ENCODE measurements around the gene CABLES1. TPM values are rescaled to one million over a fixed set of nuclear protein-coding genes. Genes with fewer than 3 reads are reported as not detected.

The CABLES1 gene
- total and polyA plus RNA-seq, 2 of the 8 experiments (the other 6 are each of a cell fraction or from before 2014, with no cell fraction given), result 9.2 to 26.4 TPM

DNA sequence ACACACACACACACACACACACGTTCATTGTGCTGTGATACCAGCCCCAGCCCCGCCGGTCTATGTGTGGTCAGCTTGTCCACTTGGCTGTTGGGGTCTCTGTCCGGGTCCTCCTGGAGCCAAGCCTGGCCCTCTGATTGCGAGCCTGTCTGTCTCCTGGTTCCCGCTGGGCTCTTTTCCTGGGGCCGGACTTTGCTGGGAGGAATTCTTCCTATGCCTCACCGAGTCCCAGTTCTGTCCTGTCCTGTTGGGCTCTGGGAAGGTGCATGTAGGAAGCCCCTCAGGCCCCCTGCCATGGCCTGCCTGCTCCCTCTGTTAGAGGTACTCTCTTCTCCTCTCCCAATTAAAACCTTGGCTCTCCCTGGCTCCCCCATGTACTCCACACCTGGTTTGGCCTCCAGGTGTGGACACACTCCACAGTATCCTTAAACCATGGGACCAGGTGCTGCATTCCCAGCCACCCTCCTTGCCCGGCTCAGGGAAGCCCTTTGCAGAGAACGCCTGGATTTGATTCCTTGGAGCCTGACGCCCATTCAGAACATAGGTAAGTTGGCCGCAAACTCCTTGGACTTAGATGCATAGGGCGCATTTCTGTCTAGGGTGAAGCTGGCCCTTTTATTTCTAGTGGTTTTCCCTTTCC, 42.3 kb downstream of the CABLES1 start:
- no peaks in the 10 kb centered on the region; a peak in 1 of 8 replicates for H3K36me3 ChIP-seq (ENCODE audit: control insufficient read depth in 2 of 4, insufficient read depth in 4 of 4, low read length in 3 of 4)
- H2BK120ac ChIP-seq (replicated peaks; ENCODE audit: low read depth, low read length), result no peak overlapping the region
- no peak overlapping the region for H3K4ac ChIP-seq (replicated peaks; ENCODE audit: insufficient read length, low read depth, low read length)
- H4K20me1 ChIP-seq (replicated peaks in 1 of 2; ENCODE audit: control insufficient read depth in 1 of 2, insufficient read depth in 2 of 2, low read length in 2 of 2), result peaks cover 0 to 3% of the 10 kb centered on the region in 2 experiments
- H3K4me3 ChIP-seq (ENCODE audit: extremely low read depth in 1 of 4, insufficient read depth in 2 of 4, low read depth in 3 of 4, low read length in 4 of 4), result no peak overlapping the region
- no peak overlapping the region for H3K9ac ChIP-seq (replicated peaks in 1 of 4; ENCODE audit: extremely low read depth in 1 of 4, low read depth in 3 of 4, low read length in 3 of 4)
- 0 out of 2 replicates have a peak overlapping the region, but pooled peaks have one; percentile 40 for H2BK5ac ChIP-seq (ENCODE audit: low read depth, low read length)
- peaks cover 1 to 22% (median 12%) of the 10 kb centered on the region in 4 experiments for H3K4me1 ChIP-seq (replicated peaks in 1 of 4; ENCODE audit: control insufficient read depth in 3 of 4, insufficient read depth in 4 of 4, low read length in 3 of 4)
- no peak overlapping the region for H3K4me2 ChIP-seq (ENCODE audit: insufficient read depth in 1 of 2, low read depth in 2 of 2, low read length in 2 of 2)
- POLR2A ChIA-PET (ENCODE audit: partially characterized antibody), result no interaction called here
- H2AFZ ChIP-seq (ENCODE audit: low read length), result no peak overlapping the region
- DNase-seq (ENCODE audit: low read depth in 1 of 2, low spot score in 2 of 2), result no peak
- H3K27ac ChIP-seq (ENCODE audit: low read depth, low read length), result no peak overlapping the region; the same call in 1 of the 2 replicates
- H4K91ac ChIP-seq (replicated peaks; ENCODE audit: insufficient read length, low read length), result peak overlapping the region; percentile 62
- H4K5ac ChIP-seq (ENCODE audit: insufficient read length, low read depth, low read length), result no peak overlapping the region
- no peak for FAIRE-seq
- peak overlapping the region; percentile 13; the same call in 1 of the 2 replicates for H2BK12ac ChIP-seq (ENCODE audit: low read depth, low read length)
- 92% methylated on average over 13 of the region's 13 CpGs; no CpG with 5 or more reads in 1 of the 2 experiments for WGBS, 2 experiments (ENCODE audit: extremely low coverage in 1 of 2, insufficient coverage in 1 of 2, insufficient read length in 1 of 2, insufficient replicate concordance in 2 of 2, low coverage in 1 of 2, low lambda C conversion rate in 2 of 2, missing lambda C conversion rate in 1 of 2)
- H3K23ac ChIP-seq (ENCODE audit: insufficient read length), result no peak overlapping the region
- H2BK20ac ChIP-seq (ENCODE audit: low read length), result no peak overlapping the region
- H3K27me3 ChIP-seq (replicated peaks in 1 of 4; ENCODE audit: control insufficient read depth in 3 of 4, extremely low read depth in 1 of 4, insufficient read depth in 3 of 4, low read length in 3 of 4), result no peaks in the 10 kb centered on the region
- no peak overlapping the region for H3K18ac ChIP-seq (ENCODE audit: extremely low read depth, low read length)
- H3K79me2 ChIP-seq (ENCODE audit: control insufficient read depth in 1 of 2, insufficient read depth in 2 of 2, low read length in 2 of 2), result peaks cover 0 to 85% of the 10 kb centered on the region in 2 experiments; a peak in 2 of 4 replicates
- peak overlapping the region; percentile 51 for H4K8ac ChIP-seq (ENCODE audit: extremely low read depth, insufficient read depth, low read length)
- CTCF ChIA-PET (ENCODE audit: partially characterized antibody), result no interaction called here
- no peak overlapping the region for H3K14ac ChIP-seq (ENCODE audit: insufficient read length)
- peak overlapping the region; percentile 4; the same call in 1 of the 2 replicates for H2AK5ac ChIP-seq (ENCODE audit: low read depth, low read length)
- peaks cover 16% of the 10 kb centered on the region for H3K79me1 ChIP-seq (ENCODE audit: low read depth, low read length)
- no peaks in the 10 kb centered on the region for H3K23me2 ChIP-seq (ENCODE audit: low read depth, low read length)
- no peaks in the 10 kb centered on the region for H3K9me3 ChIP-seq (ENCODE audit: insufficient read depth in 2 of 2, low read depth in 1 of 2, low read length in 1 of 2)
- no peak overlapping the region; the same call in 1 of the 2 replicates for H2BK15ac ChIP-seq (ENCODE audit: low read length)
- TF ChIP-seq GTF2F1 (IDR thresholded peaks at IDR 0.05; ENCODE audit: borderline replicate concordance, low read depth, low read length) (no peak), YY1 (IDR thresholded peaks at IDR 0.05; ENCODE audit: low read depth, low read length) (no peak), EP300 (IDR thresholded peaks at IDR 0.05; ENCODE audit: borderline replicate concordance in 1 of 2, low read depth in 2 of 2, low read length in 2 of 2) (no peak), GABPA (IDR thresholded peaks at IDR 0.05; ENCODE audit: borderline replicate concordance, insufficient read depth, low read length) (no peak), CHD1 (IDR thresholded peaks at IDR 0.05; ENCODE audit: low read depth, low read length) (no peak), RFX5 (IDR thresholded peaks at IDR 0.05; ENCODE audit: borderline replicate concordance, low read depth, low read length) (no peak)
- TF ChIP-seq, protein P1, sequence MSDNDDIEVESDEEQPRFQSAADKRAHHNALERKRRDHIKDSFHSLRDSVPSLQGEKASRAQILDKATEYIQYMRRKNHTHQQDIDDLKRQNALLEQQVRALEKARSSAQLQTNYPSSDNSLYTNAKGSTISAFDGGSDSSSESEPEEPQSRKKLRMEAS (IDR thresholded peaks at IDR 0.05), result no peak
- TF ChIP-seq, protein P2, sequence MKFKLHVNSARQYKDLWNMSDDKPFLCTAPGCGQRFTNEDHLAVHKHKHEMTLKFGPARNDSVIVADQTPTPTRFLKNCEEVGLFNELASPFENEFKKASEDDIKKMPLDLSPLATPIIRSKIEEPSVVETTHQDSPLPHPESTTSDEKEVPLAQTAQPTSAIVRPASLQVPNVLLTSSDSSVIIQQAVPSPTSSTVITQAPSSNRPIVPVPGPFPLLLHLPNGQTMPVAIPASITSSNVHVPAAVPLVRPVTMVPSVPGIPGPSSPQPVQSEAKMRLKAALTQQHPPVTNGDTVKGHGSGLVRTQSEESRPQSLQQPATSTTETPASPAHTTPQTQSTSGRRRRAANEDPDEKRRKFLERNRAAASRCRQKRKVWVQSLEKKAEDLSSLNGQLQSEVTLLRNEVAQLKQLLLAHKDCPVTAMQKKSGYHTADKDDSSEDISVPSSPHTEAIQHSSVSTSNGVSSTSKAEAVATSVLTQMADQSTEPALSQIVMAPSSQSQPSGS (IDR thresholded peaks at IDR 0.05; ENCODE audit: low read length), result no peak
- peak overlapping the region; percentile 62 for H3K56ac ChIP-seq (replicated peaks; ENCODE audit: insufficient read length, low read depth, low read length)
